Karpas-422 (cell line): ENCODE measurements around the gene SIAE. TPM values are rescaled to one million over a fixed set of nuclear protein-coding genes. Genes with fewer than 3 reads are reported as not detected.

Experiments
- DNase-seq: peaks from one replicate; pipeline ENCODE4 v3.0.0-alpha.2; 2015
- H2AFZ ChIP-seq: fragments of 200-600 bp; sonication (generic); 2 replicates; pipeline ENCODE4 v1.6.1; 2014; ENCODE audit warnings: antibody characterized with exemption, low read length, mixed read lengths
- H3K27ac ChIP-seq: fragments of 200-600 bp; sonication (generic); 2 replicates; pipeline ENCODE4 v1.5.1; 2014; ENCODE audit warnings: mild to moderate bottlenecking, low read length, moderate library complexity
- H3K27me3 ChIP-seq: fragments of 200-600 bp; sonication (generic); 2 replicates; pipeline ENCODE4 v1.6.1; 2014; ENCODE audit warnings: low read length, mixed read lengths
- H3K36me3 ChIP-seq: fragments of 200-600 bp; sonication (generic); 2 replicates; pipeline ENCODE4 v1.6.1; 2014; ENCODE audit warnings: low read length, mixed read lengths; ENCODE audit not compliant: insufficient read depth
- H3K4me1 ChIP-seq: fragments of 200-600 bp; sonication (generic); 2 replicates; pipeline ENCODE4 v1.6.1; 2014; ENCODE audit warnings: mild to moderate bottlenecking, low read length, mixed read lengths
- H3K4me2 ChIP-seq: fragments of 200-600 bp; sonication (generic); 2 replicates; pipeline ENCODE4 v1.6.1; 2014; ENCODE audit warnings: low read length, low read depth, mild to moderate bottlenecking; ENCODE audit not compliant: poor library complexity, severe bottlenecking
- H3K4me3 ChIP-seq: fragments of 200-600 bp; sonication (generic); 2 replicates; pipeline ENCODE4 v1.5.1; 2014; ENCODE audit warnings: mild to moderate bottlenecking, antibody characterized with exemption, low read length, mixed read lengths
- H3K79me2 ChIP-seq: fragments of 200-600 bp; sonication (generic); 2 replicates; pipeline ENCODE4 v1.6.1; 2014; ENCODE audit warnings: mild to moderate bottlenecking, low read length, mixed read lengths
- H3K9ac ChIP-seq: fragments of 200-600 bp; sonication (generic); 2 replicates; pipeline ENCODE4 v1.6.0; 2014; ENCODE audit warnings: low read length
- H3K9me2 ChIP-seq: fragments of 200-600 bp; sonication (generic), shearing (Covaris generic); replicated peaks from 2 replicates; pipeline ENCODE4 v1.6.0; 2014; ENCODE audit warnings: mild to moderate bottlenecking, low read length, moderate library complexity; ENCODE audit not compliant: insufficient read depth
- H3K9me3 ChIP-seq: fragments of 300-700, 200-600 bp; sonication (generic); 2 replicates; pipeline ENCODE4 v1.6.1; 2014; ENCODE audit warnings: low read length, mixed read lengths
- H4K20me1 ChIP-seq: fragments of 200-600 bp; sonication (generic); 2 replicates; pipeline ENCODE4 v1.6.1; 2014; ENCODE audit warnings: mild to moderate bottlenecking, antibody characterized with exemption, low read length, low read depth; ENCODE audit not compliant: insufficient read depth
- total RNA-seq: library from RNA; depleted of rRNA; stranded (reverse); fragments of >200 nt; shearing (Covaris generic); gene quantifications from 2 replicates; pipeline ENCODE4 v1.2.3, GENCODE V29; 2014; ENCODE audit warnings: low replicate concordance

Gene SIAE
- total RNA-seq, 1 experiment from 2014 or later, result 0.89 TPM

- no peaks in the 10 kb centered on the region for H3K36me3 ChIP-seq
- no peak overlapping the region for H3K9ac ChIP-seq
- DNase-seq, result no peak
- peaks cover 4% of the 10 kb centered on the region; the same call in 1 of the 2 replicates for H3K4me1 ChIP-seq
- H3K79me2 ChIP-seq, result no peaks in the 10 kb centered on the region
- H3K4me3 ChIP-seq, result no peak overlapping the region
- H3K9me2 ChIP-seq, result no peaks in the 10 kb centered on the region
- H4K20me1 ChIP-seq, result no peaks in the 10 kb centered on the region
- no peak overlapping the region for H3K27ac ChIP-seq
- no peak overlapping the region for H3K4me2 ChIP-seq
- no peak overlapping the region for H2AFZ ChIP-seq
- no peaks in the 10 kb centered on the region for H3K9me3 ChIP-seq
- H3K27me3 ChIP-seq, result no peaks in the 10 kb centered on the region
These were observed 12.0 kb downstream of the SIAE start for GRCh38 chr11:124661553-124661952.

- DNase-seq, result no peak
- H3K4me2 ChIP-seq, result no peak overlapping the region
These were observed 14.6 kb downstream of the SIAE start for GRCh38 chr11:124658986-124659385.

GRCh38 chr11:124658501-124658900 is 15.0 kb downstream of the SIAE start:
- Histone ChIP-seq H2AFZ (no peak overlapping the region), H3K9ac (no peak overlapping the region), H3K27me3 (no peaks in the 10 kb centered on the region), H3K36me3 (no peaks in the 10 kb centered on the region), H3K79me2 (no peaks in the 10 kb centered on the region), H3K9me3 (no peaks in the 10 kb centered on the region), H3K4me3 (no peak overlapping the region), H3K4me1 (peaks cover 4% of the 10 kb centered on the region; the same call in 1 of the 2 replicates), H4K20me1 (no peaks in the 10 kb centered on the region), H3K9me2 (no peaks in the 10 kb centered on the region), H3K27ac (no peak overlapping the region), H3K4me2 (no peak overlapping the region)
- DNase-seq, result no peak

More at GRCh38 chr11:124658986-124659385, 14.6 kb downstream of the SIAE start:
- peaks cover 4% of the 10 kb centered on the region; the same call in 1 of the 2 replicates for H3K4me1 ChIP-seq
- no peaks in the 10 kb centered on the region for H4K20me1 ChIP-seq
- no peaks in the 10 kb centered on the region for H3K27me3 ChIP-seq
- H3K9me3 ChIP-seq, result no peaks in the 10 kb centered on the region
- no peak overlapping the region for H3K27ac ChIP-seq
- no peak overlapping the region for H3K9ac ChIP-seq
- no peak overlapping the region for H3K4me3 ChIP-seq
- no peaks in the 10 kb centered on the region for H3K9me2 ChIP-seq
- H2AFZ ChIP-seq, result no peak overlapping the region
- no peaks in the 10 kb centered on the region for H3K79me2 ChIP-seq
- H3K36me3 ChIP-seq, result no peaks in the 10 kb centered on the region

- no peaks in the 10 kb centered on the region for H3K79me2 ChIP-seq
- no peaks in the 10 kb centered on the region for H4K20me1 ChIP-seq
- H3K4me1 ChIP-seq, result peaks cover 4% of the 10 kb centered on the region; the same call in 1 of the 2 replicates
- H3K9ac ChIP-seq, result no peak overlapping the region
- no peaks in the 10 kb centered on the region for H3K9me2 ChIP-seq
- H2AFZ ChIP-seq, result no peak overlapping the region
- no peak overlapping the region for H3K4me2 ChIP-seq
- no peak overlapping the region for H3K27ac ChIP-seq
- no peaks in the 10 kb centered on the region for H3K9me3 ChIP-seq
- no peaks in the 10 kb centered on the region for H3K36me3 ChIP-seq
- no peak for DNase-seq
- no peaks in the 10 kb centered on the region for H3K27me3 ChIP-seq
- no peak overlapping the region for H3K4me3 ChIP-seq
These were observed 15.6 kb downstream of the SIAE start for GRCh38 chr11:124657904-124658303.

GRCh38 chr11:124656774-124657630 is 16.5 kb downstream of the SIAE start:
- Histone ChIP-seq H3K4me3 (no peak overlapping the region), H3K9me3 (no peaks in the 10 kb centered on the region), H3K36me3 (no peaks in the 10 kb centered on the region), H2AFZ (no peak overlapping the region), H3K9ac (no peak overlapping the region), H3K9me2 (no peaks in the 10 kb centered on the region), H3K27me3 (no peaks in the 10 kb centered on the region), H3K4me2 (no peak overlapping the region), H3K79me2 (no peaks in the 10 kb centered on the region), H3K4me1 (peaks cover 4% of the 10 kb centered on the region; the same call in 1 of the 2 replicates), H3K27ac (no peak overlapping the region), H4K20me1 (no peaks in the 10 kb centered on the region)
- no peak for DNase-seq

GRCh38 chr11:124648610-124649009 is 24.9 kb downstream of the SIAE start:
- H3K4me2 ChIP-seq, result no peak overlapping the region
- H3K27ac ChIP-seq, result no peak overlapping the region
- no peaks in the 10 kb centered on the region for H3K79me2 ChIP-seq
- H3K9me3 ChIP-seq, result no peaks in the 10 kb centered on the region
- H3K4me1 ChIP-seq, result peaks cover 14% of the 10 kb centered on the region
- H3K9ac ChIP-seq, result no peak overlapping the region
- H3K36me3 ChIP-seq, result no peaks in the 10 kb centered on the region
- H3K9me2 ChIP-seq, result no peaks in the 10 kb centered on the region
- H3K4me3 ChIP-seq, result no peak overlapping the region
- no peak for DNase-seq
- no peaks in the 10 kb centered on the region for H3K27me3 ChIP-seq
- no peak overlapping the region for H2AFZ ChIP-seq
- no peaks in the 10 kb centered on the region for H4K20me1 ChIP-seq

- no peaks in the 10 kb centered on the region for H3K9me2 ChIP-seq
- H3K27me3 ChIP-seq, result no peaks in the 10 kb centered on the region
- no peak overlapping the region for H3K27ac ChIP-seq
- H3K9ac ChIP-seq, result no peak overlapping the region
- H3K36me3 ChIP-seq, result no peaks in the 10 kb centered on the region
- peaks cover 14% of the 10 kb centered on the region for H3K4me1 ChIP-seq
- peak; percentile 56 for DNase-seq
- H4K20me1 ChIP-seq, result no peaks in the 10 kb centered on the region
- no peak overlapping the region for H2AFZ ChIP-seq
- no peaks in the 10 kb centered on the region for H3K79me2 ChIP-seq
- H3K4me3 ChIP-seq, result no peak overlapping the region
- peak overlapping the region; percentile 7 for H3K4me2 ChIP-seq
- no peaks in the 10 kb centered on the region for H3K9me3 ChIP-seq
These were observed 27.4 kb downstream of the SIAE start for GRCh38 chr11:124646148-124646547.

GRCh38 chr11:124644426-124645280 is 28.9 kb downstream of the SIAE start:
- Histone ChIP-seq H4K20me1 (no peaks in the 10 kb centered on the region), H3K27ac (no peak overlapping the region), H3K4me3 (no peak overlapping the region; the same call in 1 of the 2 replicates), H3K9me2 (no peaks in the 10 kb centered on the region), H3K36me3 (no peaks in the 10 kb centered on the region), H3K4me1 (peaks cover 14% of the 10 kb centered on the region), H2AFZ (peak overlapping the region; percentile 38; the same call in 1 of the 2 replicates), H3K9me3 (no peaks in the 10 kb centered on the region), H3K79me2 (no peaks in the 10 kb centered on the region), H3K4me2 (peak overlapping the region; percentile 36), H3K9ac (no peak overlapping the region), H3K27me3 (no peaks in the 10 kb centered on the region)
- no peak for DNase-seq
